Neural cell (in vitro differentiated cells): ENCODE data around the gene CEBPA.

ENCODE experiments used
- CTCF ChIP-seq: fragments of 450-650 bp; IDR thresholded peaks from 2 replicates; pipeline ENCODE4 v1.5.1; 2014; ENCODE audit warnings: antibody characterized with exemption, mild to moderate bottlenecking, moderate library complexity; ENCODE audit not compliant: poor library complexity, severe bottlenecking
- EP300 ChIP-seq: fragments of 450-650 bp; conservative IDR thresholded peaks from 2 replicates; pipeline ENCODE4 v1.6.1; 2014; ENCODE audit warnings: antibody characterized with exemption, mild to moderate bottlenecking, moderate library complexity; ENCODE audit not compliant: poor library complexity, severe bottlenecking
- EZH2 ChIP-seq: fragments of 200-600, 300-800 bp; shearing (Covaris generic), sonication (generic); IDR thresholded peaks from 2 replicates; pipeline ENCODE4 v1.6.1; 2014; ENCODE audit warnings: antibody characterized with exemption, low read length, borderline replicate concordance, mild to moderate bottlenecking; ENCODE audit not compliant: insufficient read depth, poor library complexity, severe bottlenecking
- MXI1 ChIP-seq: fragments of 450-650 bp; conservative IDR thresholded peaks from 2 replicates; pipeline ENCODE4 v1.6.1; 2014; ENCODE audit warnings: antibody characterized with exemption, mild to moderate bottlenecking; ENCODE audit not compliant: poor library complexity, severe bottlenecking
- POLR2AphosphoS5 ChIP-seq: IDR thresholded peaks from 2 replicates; pipeline ENCODE4 v1.6.1; 2012
- RAD21 ChIP-seq: fragments of 450-650 bp; conservative IDR thresholded peaks from 2 replicates; pipeline ENCODE4 v1.6.1; 2014; ENCODE audit warnings: antibody characterized with exemption, mild to moderate bottlenecking, moderate library complexity
- REST ChIP-seq: IDR thresholded peaks from 2 replicates; pipeline ENCODE4 v1.6.1; 2012; ENCODE audit warnings: borderline replicate concordance
- TAF1 ChIP-seq: IDR thresholded peaks from 2 replicates; pipeline ENCODE4 v1.6.1; 2012; ENCODE audit warnings: low read depth

GRCh38 chr19:33288666-33289065 lies 13.7 kb downstream of the CEBPA start:
- TF ChIP-seq CTCF, result no peak
- no peak for TF ChIP-seq EZH2
- TF ChIP-seq REST, result no peak
- no peak for TF ChIP-seq POLR2AphosphoS5
- no peak for TF ChIP-seq MXI1
- no peak for TF ChIP-seq RAD21
- no peak for TF ChIP-seq TAF1
- TF ChIP-seq EP300, result no peak
